ENCODE measurements around the gene MT1M.
A peak's percentile ranks its signal among the peaks of the same experiment; 100 is the strongest.
"Not testable (repeated sequence)": the region's sequence is repeated elsewhere in the genome, so short reads cannot be mapped to it uniquely, and the experiment has no call there.

Gene MT1M

GRCh38 chr16:56662357-56663354 lies 30.2 kb downstream of the MT1M start:
- Histone ChIP-seq H3K27ac (no peak overlapping the region), H4K20me1 (peaks cover 0 to 16% (median 4%) of the 10 kb centered on the region in 11 experiments; a peak in 6 of 22 replicates), H3K9me3 (replicated peaks in 1 of 11) (0 out of 22 replicates have a peak, but pooled peaks cover 0 to 4% (median 0%) of the 10 kb centered on the region in 11 experiments), H3K4me3 (peak overlapping the region in 6 of 10 experiments; percentile 9 to 38 (median 20); a peak in 5 of 20 replicates), H3K27me3 (peaks cover 98 to 100% (median 100%) of the 10 kb centered on the region in 11 experiments), H3K4me2 (peak overlapping the region; percentile 42 to 68 (median 60); a peak in 21 of 22 replicates), H3K4me1 (peaks cover 17 to 29% (median 23%) of the 10 kb centered on the region in 10 experiments), H3K9ac (no peak overlapping the region), H3K36me3 (no peaks in the 10 kb centered on the region)
- no peak for TF ChIP-seq Cebpa-rat (IDR thresholded peaks at IDR 0.05)

GRCh38 chr16:56664506-56664905 lies 32.0 kb downstream of the MT1M start:
- Histone ChIP-seq H3K4me1 (peaks cover 21 to 37% (median 25%) of the 10 kb centered on the region in 10 experiments), H3K4me3 (no peak overlapping the region), H3K27me3 (peaks cover 98 to 100% (median 100%) of the 10 kb centered on the region in 11 experiments), H3K27ac (no peak overlapping the region), H3K9ac (no peak overlapping the region), H4K20me1 (peaks cover 0 to 34% (median 6%) of the 10 kb centered on the region in 11 experiments; a peak in 11 of 22 replicates), H3K9me3 (replicated peaks in 1 of 11) (0 out of 22 replicates have a peak, but pooled peaks cover 0 to 4% (median 0%) of the 10 kb centered on the region in 11 experiments), H3K36me3 (no peaks in the 10 kb centered on the region), H3K4me2 (no peak overlapping the region)
- TF ChIP-seq Cebpa-rat (IDR thresholded peaks at IDR 0.05): no peak

GRCh38 chr16:56665286-56666261 lies 33.1 kb downstream of the MT1M start:
- H3K4me2 ChIP-seq; H3K9me3 ChIP-seq (replicated peaks in 1 of 11); H3K9ac ChIP-seq; H3K4me3 ChIP-seq; H3K27ac ChIP-seq; H3K36me3 ChIP-seq: not testable (repeated sequence)
- H4K20me1 ChIP-seq: peaks cover 0 to 45% (median 9%) of the 10 kb centered on the region in 11 experiments; a peak in 13 of 22 replicates
- peaks cover 24 to 47% (median 32%) of the 10 kb centered on the region in 10 experiments for H3K4me1 ChIP-seq
- H3K27me3 ChIP-seq: peaks cover 98 to 100% (median 100%) of the 10 kb centered on the region in 11 experiments

GRCh38 chr16:56667581-56668571 lies 35.4 kb downstream of the MT1M start, which contains the start of gene MT1G:
MT1G (minus strand) TSS chr16:56668065; CDS start chr16:56667993, 72 bp downstream.
- no peak for TF ChIP-seq Cebpa-rat (IDR thresholded peaks at IDR 0.05)
- Histone ChIP-seq H3K27me3 (peaks cover 98 to 100% (median 100%) of the 10 kb centered on the region in 11 experiments), H3K4me3 (peak within 1 kb of the TSS; percentile 20 to 45 (median 36); a peak in 16 of 20 replicates)

GRCh38 chr16:56669005-56669839 lies 36.8 kb downstream of the MT1M start, which contains the start of gene MT1H:
MT1H (plus strand) TSS chr16:56669814; CDS start chr16:56669885, 71 bp downstream.
- Histone ChIP-seq H3K36me3 (no peaks in the 10 kb centered on the region), H3K4me1 (peaks cover 27 to 67% (median 44%) of the 10 kb centered on the region in 10 experiments), H3K27me3 (peaks cover 88 to 99% (median 94%) of the 10 kb centered on the region in 11 experiments), H4K20me1 (peaks cover 0 to 35% (median 9%) of the 10 kb centered on the region in 11 experiments; a peak in 13 of 22 replicates), H3K9me3 (replicated peaks in 1 of 11) (0 out of 22 replicates have a peak, but pooled peaks cover 0 to 3% (median 0%) of the 10 kb centered on the region in 11 experiments), H3K9ac (no peak within 1 kb of the TSS), H3K4me2 (peak within 1 kb of the TSS; percentile 3 to 67 (median 36); a peak in 14 of 22 replicates), H3K4me3 (0 out of 20 replicates have a peak within 1 kb of the TSS, but pooled peaks of 1 of the 10 experiments have one; percentile 4), H3K27ac (no peak within 1 kb of the TSS)
- TF ChIP-seq Cebpa-rat (IDR thresholded peaks at IDR 0.05): no peak

More at GRCh38 chr16:56667581-56668571, 35.4 kb downstream of the MT1M start, which contains the start of gene MT1G:
- peak within 1 kb of the TSS; percentile 57 to 80 (median 68) for H3K4me2 ChIP-seq
- peaks cover 0 to 35% (median 9%) of the 10 kb centered on the region in 11 experiments; a peak in 13 of 22 replicates for H4K20me1 ChIP-seq
- H3K36me3 ChIP-seq: no peaks in the 10 kb centered on the region
- H3K4me1 ChIP-seq: peaks cover 23 to 55% (median 34%) of the 10 kb centered on the region in 10 experiments
- no peak within 1 kb of the TSS for H3K9ac ChIP-seq
- no peak within 1 kb of the TSS for H3K27ac ChIP-seq
- H3K9me3 ChIP-seq (replicated peaks in 1 of 11): 0 out of 22 replicates have a peak, but pooled peaks cover 0 to 4% (median 0%) of the 10 kb centered on the region in 11 experiments

- Histone ChIP-seq H3K9me3 (replicated peaks in 1 of 11) (no peaks in the 10 kb centered on the region), H3K4me3 (no peak overlapping the region), H3K9ac (no peak overlapping the region), H3K4me1 (peaks cover 28 to 73% (median 50%) of the 10 kb centered on the region in 10 experiments), H4K20me1 (peaks cover 0 to 35% (median 9%) of the 10 kb centered on the region in 11 experiments; a peak in 12 of 22 replicates), H3K27me3 (peaks cover 82 to 97% (median 92%) of the 10 kb centered on the region in 11 experiments), H3K4me2 (peak overlapping the region in 10 of 11 experiments; percentile 24 to 67 (median 38); a peak in 14 of 22 replicates), H3K36me3 (no peaks in the 10 kb centered on the region), H3K27ac (no peak overlapping the region)
- TF ChIP-seq Cebpa-rat (IDR thresholded peaks at IDR 0.05): no peak
These were observed 37.6 kb downstream of the MT1M start for GRCh38 chr16:56669840-56670619.
